ENCODE measurements around the gene ATXN7L3. TPM values are rescaled to one million over a fixed set of nuclear protein-coding genes. Genes with fewer than 3 reads are reported as not detected.

Gene ATXN7L3
- total and polyA plus RNA-seq, 9 of the 15 experiments (the other 6 are each of a cell fraction or from before 2014, with no cell fraction given), result 0.62 to 66.1 (median 33.2) TPM

DNA sequence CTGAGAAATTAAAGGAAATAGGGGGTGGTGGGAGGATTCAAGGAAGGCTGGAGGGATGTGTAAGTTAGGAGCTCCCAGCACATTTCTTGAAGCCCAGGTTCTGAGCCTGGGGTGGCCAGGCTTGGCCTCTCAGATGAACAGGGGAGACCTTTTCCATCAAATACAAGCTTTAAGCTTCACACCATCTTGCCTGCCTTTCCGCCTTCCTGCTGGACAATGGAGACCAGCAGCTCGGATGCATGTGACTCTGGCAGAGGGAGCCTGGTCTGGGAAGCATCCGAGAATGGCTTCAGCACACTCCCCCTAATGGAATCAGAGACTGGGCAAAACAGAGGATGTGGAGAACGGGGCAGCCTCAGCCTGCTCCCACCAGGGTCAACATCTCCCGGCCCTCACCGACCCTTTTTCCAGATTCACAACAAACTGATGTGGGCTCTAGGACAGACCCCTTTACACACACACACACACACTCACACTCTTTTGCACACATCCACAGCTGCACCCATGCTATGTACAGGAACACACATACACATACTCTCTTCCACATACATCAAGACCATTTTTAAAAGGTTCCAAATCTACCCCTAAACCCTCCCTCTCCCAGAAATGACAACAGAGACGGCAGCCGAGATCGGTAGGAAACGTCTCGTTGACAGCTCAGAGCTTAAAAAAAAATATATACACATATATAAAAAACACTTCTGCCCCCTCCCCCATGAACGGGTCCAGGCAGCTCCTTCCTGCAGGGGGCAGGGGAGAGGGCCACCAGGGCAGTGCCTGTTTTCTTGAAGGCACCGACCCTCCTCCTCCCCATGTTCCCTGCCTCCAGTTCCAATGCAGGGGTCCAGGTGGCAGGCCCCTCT is 6.5 kb upstream of the ATXN7L3 start (continued):
- TF ChIP-seq, protein P1, sequence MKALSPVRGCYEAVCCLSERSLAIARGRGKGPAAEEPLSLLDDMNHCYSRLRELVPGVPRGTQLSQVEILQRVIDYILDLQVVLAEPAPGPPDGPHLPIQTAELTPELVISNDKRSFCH (CRISPR knock-in tag; IDR thresholded peaks at IDR 0.05), result no peak
- TF ChIP-seq, protein P1 (tag; IDR thresholded peaks at IDR 0.05), result no peak
- TF ChIP-seq DMBX1 (CRISPR knock-in tag; IDR thresholded peaks at IDR 0.05; ENCODE audit: borderline replicate concordance) (no peak), HOXB6 (CRISPR knock-in tag; IDR thresholded peaks at IDR 0.05; ENCODE audit: borderline replicate concordance) (no peak), MYNN (IDR thresholded peaks at IDR 0.05) (peak; percentile 43; the same call in 1 of the 2 replicates), MYNN (CRISPR knock-in tag; IDR thresholded peaks at IDR 0.05) (no peak), POLR2A (conservative IDR thresholded peaks at IDR 0.05) (peak; percentile 53), ELF4 (CRISPR knock-in tag; IDR thresholded peaks at IDR 0.05) (0 out of 2 replicates have a peak, but pooled peaks have one; percentile 61)
- TF ChIP-seq, protein P2, sequence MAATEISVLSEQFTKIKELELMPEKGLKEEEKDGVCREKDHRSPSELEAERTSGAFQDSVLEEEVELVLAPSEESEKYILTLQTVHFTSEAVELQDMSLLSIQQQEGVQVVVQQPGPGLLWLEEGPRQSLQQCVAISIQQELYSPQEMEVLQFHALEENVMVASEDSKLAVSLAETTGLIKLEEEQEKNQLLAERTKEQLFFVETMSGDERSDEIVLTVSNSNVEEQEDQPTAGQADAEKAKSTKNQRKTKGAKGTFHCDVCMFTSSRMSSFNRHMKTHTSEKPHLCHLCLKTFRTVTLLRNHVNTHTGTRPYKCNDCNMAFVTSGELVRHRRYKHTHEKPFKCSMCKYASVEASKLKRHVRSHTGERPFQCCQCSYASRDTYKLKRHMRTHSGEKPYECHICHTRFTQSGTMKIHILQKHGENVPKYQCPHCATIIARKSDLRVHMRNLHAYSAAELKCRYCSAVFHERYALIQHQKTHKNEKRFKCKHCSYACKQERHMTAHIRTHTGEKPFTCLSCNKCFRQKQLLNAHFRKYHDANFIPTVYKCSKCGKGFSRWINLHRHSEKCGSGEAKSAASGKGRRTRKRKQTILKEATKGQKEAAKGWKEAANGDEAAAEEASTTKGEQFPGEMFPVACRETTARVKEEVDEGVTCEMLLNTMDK (IDR thresholded peaks at IDR 0.05; ENCODE audit: borderline replicate concordance, insufficient read depth, low read depth, low read length, poor library complexity, severe bottlenecking), result peak; percentile 3
- TF ChIP-seq, protein P3, sequence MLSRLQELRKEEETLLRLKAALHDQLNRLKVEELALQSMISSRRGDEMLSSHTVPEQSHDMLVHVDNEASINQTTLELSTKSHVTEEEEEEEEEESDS (CRISPR knock-in tag; IDR thresholded peaks at IDR 0.05), result no peak
- TF ChIP-seq, protein P4, sequence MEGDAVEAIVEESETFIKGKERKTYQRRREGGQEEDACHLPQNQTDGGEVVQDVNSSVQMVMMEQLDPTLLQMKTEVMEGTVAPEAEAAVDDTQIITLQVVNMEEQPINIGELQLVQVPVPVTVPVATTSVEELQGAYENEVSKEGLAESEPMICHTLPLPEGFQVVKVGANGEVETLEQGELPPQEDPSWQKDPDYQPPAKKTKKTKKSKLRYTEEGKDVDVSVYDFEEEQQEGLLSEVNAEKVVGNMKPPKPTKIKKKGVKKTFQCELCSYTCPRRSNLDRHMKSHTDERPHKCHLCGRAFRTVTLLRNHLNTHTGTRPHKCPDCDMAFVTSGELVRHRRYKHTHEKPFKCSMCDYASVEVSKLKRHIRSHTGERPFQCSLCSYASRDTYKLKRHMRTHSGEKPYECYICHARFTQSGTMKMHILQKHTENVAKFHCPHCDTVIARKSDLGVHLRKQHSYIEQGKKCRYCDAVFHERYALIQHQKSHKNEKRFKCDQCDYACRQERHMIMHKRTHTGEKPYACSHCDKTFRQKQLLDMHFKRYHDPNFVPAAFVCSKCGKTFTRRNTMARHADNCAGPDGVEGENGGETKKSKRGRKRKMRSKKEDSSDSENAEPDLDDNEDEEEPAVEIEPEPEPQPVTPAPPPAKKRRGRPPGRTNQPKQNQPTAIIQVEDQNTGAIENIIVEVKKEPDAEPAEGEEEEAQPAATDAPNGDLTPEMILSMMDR (IDR thresholded peaks at IDR 0.05 in 2 of 3, conservative IDR thresholded peaks at IDR 0.05 in 1 of 3; ENCODE audit: insufficient read depth in 2 of 3, low read depth in 1 of 3, low read length in 3 of 3), result peak; percentile 28 to 52 (median 48); a peak in 4 of 6 replicates
- TF ChIP-seq, protein P5, sequence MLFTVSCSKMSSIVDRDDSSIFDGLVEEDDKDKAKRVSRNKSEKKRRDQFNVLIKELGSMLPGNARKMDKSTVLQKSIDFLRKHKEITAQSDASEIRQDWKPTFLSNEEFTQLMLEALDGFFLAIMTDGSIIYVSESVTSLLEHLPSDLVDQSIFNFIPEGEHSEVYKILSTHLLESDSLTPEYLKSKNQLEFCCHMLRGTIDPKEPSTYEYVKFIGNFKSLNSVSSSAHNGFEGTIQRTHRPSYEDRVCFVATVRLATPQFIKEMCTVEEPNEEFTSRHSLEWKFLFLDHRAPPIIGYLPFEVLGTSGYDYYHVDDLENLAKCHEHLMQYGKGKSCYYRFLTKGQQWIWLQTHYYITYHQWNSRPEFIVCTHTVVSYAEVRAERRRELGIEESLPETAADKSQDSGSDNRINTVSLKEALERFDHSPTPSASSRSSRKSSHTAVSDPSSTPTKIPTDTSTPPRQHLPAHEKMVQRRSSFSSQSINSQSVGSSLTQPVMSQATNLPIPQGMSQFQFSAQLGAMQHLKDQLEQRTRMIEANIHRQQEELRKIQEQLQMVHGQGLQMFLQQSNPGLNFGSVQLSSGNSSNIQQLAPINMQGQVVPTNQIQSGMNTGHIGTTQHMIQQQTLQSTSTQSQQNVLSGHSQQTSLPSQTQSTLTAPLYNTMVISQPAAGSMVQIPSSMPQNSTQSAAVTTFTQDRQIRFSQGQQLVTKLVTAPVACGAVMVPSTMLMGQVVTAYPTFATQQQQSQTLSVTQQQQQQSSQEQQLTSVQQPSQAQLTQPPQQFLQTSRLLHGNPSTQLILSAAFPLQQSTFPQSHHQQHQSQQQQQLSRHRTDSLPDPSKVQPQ (CRISPR knock-in tag; IDR thresholded peaks at IDR 0.05; ENCODE audit: borderline replicate concordance), result no peak

All from K562 (cell line).